ENCODE measurements around the gene OR10D3.

The OR10D3 gene

GRCh38 chr11:124195189-124195734, 12.1 kb downstream of the OR10D3 start:
- Histone ChIP-seq H3K4me3 (ENCODE audit: low read depth, low read length) (no peak overlapping the region), H3K9ac (ENCODE audit: low read depth, low read length) (no peak overlapping the region), H3K27ac (ENCODE audit: low read depth, low read length) (no peak overlapping the region), H3K9me3 (ENCODE audit: control insufficient read depth, insufficient read depth, low read length) (no peaks in the 10 kb centered on the region), H3K4me1 (ENCODE audit: control insufficient read depth, insufficient read depth, low read length) (peaks cover 12% of the 10 kb centered on the region; the same call in 1 of the 2 replicates), H3K27me3 (ENCODE audit: control insufficient read depth, insufficient read depth, low read length) (peaks cover 19% of the 10 kb centered on the region), H3K36me3 (ENCODE audit: control insufficient read depth, insufficient read depth, low read length) (no peaks in the 10 kb centered on the region)

GRCh38 chr11:124197999-124198398, 14.9 kb downstream of the OR10D3 start:
- H3K27ac ChIP-seq (ENCODE audit: low read depth, low read length): no peak overlapping the region
- no peaks in the 10 kb centered on the region for H3K9me3 ChIP-seq (ENCODE audit: control insufficient read depth, insufficient read depth, low read length)
- H3K9ac ChIP-seq (ENCODE audit: low read depth, low read length): no peak overlapping the region
- no peaks in the 10 kb centered on the region for H3K36me3 ChIP-seq (ENCODE audit: control insufficient read depth, insufficient read depth, low read length)
- no peak overlapping the region for H3K4me3 ChIP-seq (ENCODE audit: low read depth, low read length)
- peaks cover 10% of the 10 kb centered on the region; the same call in 1 of the 2 replicates for H3K4me1 ChIP-seq (ENCODE audit: control insufficient read depth, insufficient read depth, low read length)
- no peaks in the 10 kb centered on the region; the same call in 1 of the 2 replicates for H3K27me3 ChIP-seq (ENCODE audit: control insufficient read depth, insufficient read depth, low read length)

- Histone ChIP-seq H3K9ac (ENCODE audit: low read depth, low read length) (no peak overlapping the region), H3K9me3 (ENCODE audit: control insufficient read depth, insufficient read depth, low read length) (no peaks in the 10 kb centered on the region), H3K27me3 (ENCODE audit: control insufficient read depth, insufficient read depth, low read length) (no peaks in the 10 kb centered on the region), H3K4me3 (ENCODE audit: low read depth, low read length) (no peak overlapping the region), H3K4me1 (ENCODE audit: control insufficient read depth, insufficient read depth, low read length) (0 out of 2 replicates have a peak, but pooled peaks cover 1% of the 10 kb centered on the region), H3K36me3 (ENCODE audit: control insufficient read depth, insufficient read depth, low read length) (no peaks in the 10 kb centered on the region), H3K27ac (ENCODE audit: low read depth, low read length) (no peak overlapping the region)
Observed at GRCh38 chr11:124198897-124199296, 15.8 kb downstream of the OR10D3 start.

- Histone ChIP-seq H3K9ac (ENCODE audit: low read depth, low read length) (no peak overlapping the region), H3K4me3 (ENCODE audit: low read depth, low read length) (no peak overlapping the region), H3K36me3 (ENCODE audit: control insufficient read depth, insufficient read depth, low read length) (no peaks in the 10 kb centered on the region), H3K4me1 (ENCODE audit: control insufficient read depth, insufficient read depth, low read length) (no peaks in the 10 kb centered on the region), H3K27ac (ENCODE audit: low read depth, low read length) (no peak overlapping the region), H3K9me3 (ENCODE audit: control insufficient read depth, insufficient read depth, low read length) (no peaks in the 10 kb centered on the region), H3K27me3 (ENCODE audit: control insufficient read depth, insufficient read depth, low read length) (no peaks in the 10 kb centered on the region)
Observed at GRCh38 chr11:124199702-124200101, 16.6 kb downstream of the OR10D3 start.

GRCh38 chr11:124200671-124201070, 17.5 kb downstream of the OR10D3 start:
- Histone ChIP-seq H3K27me3 (ENCODE audit: control insufficient read depth, insufficient read depth, low read length) (no peaks in the 10 kb centered on the region), H3K36me3 (ENCODE audit: control insufficient read depth, insufficient read depth, low read length) (no peaks in the 10 kb centered on the region), H3K4me1 (ENCODE audit: control insufficient read depth, insufficient read depth, low read length) (no peaks in the 10 kb centered on the region), H3K9me3 (ENCODE audit: control insufficient read depth, insufficient read depth, low read length) (no peaks in the 10 kb centered on the region), H3K4me3 (ENCODE audit: low read depth, low read length) (no peak overlapping the region), H3K9ac (ENCODE audit: low read depth, low read length) (no peak overlapping the region), H3K27ac (ENCODE audit: low read depth, low read length) (no peak overlapping the region)

- Histone ChIP-seq H3K4me1 (ENCODE audit: control insufficient read depth, insufficient read depth, low read length) (no peaks in the 10 kb centered on the region), H3K9me3 (ENCODE audit: control insufficient read depth, insufficient read depth, low read length) (no peaks in the 10 kb centered on the region), H3K4me3 (ENCODE audit: low read depth, low read length) (no peak overlapping the region), H3K27me3 (ENCODE audit: control insufficient read depth, insufficient read depth, low read length) (no peaks in the 10 kb centered on the region), H3K9ac (ENCODE audit: low read depth, low read length) (no peak overlapping the region), H3K27ac (ENCODE audit: low read depth, low read length) (no peak overlapping the region), H3K36me3 (ENCODE audit: control insufficient read depth, insufficient read depth, low read length) (no peaks in the 10 kb centered on the region)
Observed at GRCh38 chr11:124202951-124203350, 19.8 kb downstream of the OR10D3 start.

GRCh38 chr11:124204008-124204407, 20.9 kb downstream of the OR10D3 start:
- no peaks in the 10 kb centered on the region for H3K27me3 ChIP-seq (ENCODE audit: control insufficient read depth, insufficient read depth, low read length)
- no peaks in the 10 kb centered on the region for H3K9me3 ChIP-seq (ENCODE audit: control insufficient read depth, insufficient read depth, low read length)
- H3K27ac ChIP-seq (ENCODE audit: low read depth, low read length): no peak overlapping the region
- no peaks in the 10 kb centered on the region for H3K36me3 ChIP-seq (ENCODE audit: control insufficient read depth, insufficient read depth, low read length)
- H3K9ac ChIP-seq (ENCODE audit: low read depth, low read length): no peak overlapping the region
- no peaks in the 10 kb centered on the region for H3K4me1 ChIP-seq (ENCODE audit: control insufficient read depth, insufficient read depth, low read length)
- H3K4me3 ChIP-seq (ENCODE audit: low read depth, low read length): no peak overlapping the region

- no peak overlapping the region for H3K9ac ChIP-seq (ENCODE audit: low read depth, low read length)
- H3K9me3 ChIP-seq (ENCODE audit: control insufficient read depth, insufficient read depth, low read length): no peaks in the 10 kb centered on the region
- no peaks in the 10 kb centered on the region for H3K27me3 ChIP-seq (ENCODE audit: control insufficient read depth, insufficient read depth, low read length)
- H3K4me3 ChIP-seq (ENCODE audit: low read depth, low read length): no peak overlapping the region
- no peak overlapping the region for H3K27ac ChIP-seq (ENCODE audit: low read depth, low read length)
- no peaks in the 10 kb centered on the region for H3K36me3 ChIP-seq (ENCODE audit: control insufficient read depth, insufficient read depth, low read length)
- no peaks in the 10 kb centered on the region for H3K4me1 ChIP-seq (ENCODE audit: control insufficient read depth, insufficient read depth, low read length)
Observed at GRCh38 chr11:124207102-124207792, 24.1 kb downstream of the OR10D3 start.

- no peaks in the 10 kb centered on the region for H3K4me1 ChIP-seq (ENCODE audit: control insufficient read depth, insufficient read depth, low read length)
- H3K36me3 ChIP-seq (ENCODE audit: control insufficient read depth, insufficient read depth, low read length): no peaks in the 10 kb centered on the region
- H3K9ac ChIP-seq (ENCODE audit: low read depth, low read length): no peak overlapping the region
- no peak overlapping the region for H3K4me3 ChIP-seq (ENCODE audit: low read depth, low read length)
- no peaks in the 10 kb centered on the region for H3K27me3 ChIP-seq (ENCODE audit: control insufficient read depth, insufficient read depth, low read length)
- no peaks in the 10 kb centered on the region for H3K9me3 ChIP-seq (ENCODE audit: control insufficient read depth, insufficient read depth, low read length)
- H3K27ac ChIP-seq (ENCODE audit: low read depth, low read length): no peak overlapping the region
Observed at GRCh38 chr11:124209824-124210357, 26.7 kb downstream of the OR10D3 start.

GRCh38 chr11:124210421-124210820, 27.3 kb downstream of the OR10D3 start:
- Histone ChIP-seq H3K4me1 (ENCODE audit: control insufficient read depth, insufficient read depth, low read length) (no peaks in the 10 kb centered on the region), H3K4me3 (ENCODE audit: low read depth, low read length) (no peak overlapping the region), H3K27me3 (ENCODE audit: control insufficient read depth, insufficient read depth, low read length) (no peaks in the 10 kb centered on the region), H3K36me3 (ENCODE audit: control insufficient read depth, insufficient read depth, low read length) (no peaks in the 10 kb centered on the region), H3K9ac (ENCODE audit: low read depth, low read length) (no peak overlapping the region), H3K9me3 (ENCODE audit: control insufficient read depth, insufficient read depth, low read length) (no peaks in the 10 kb centered on the region), H3K27ac (ENCODE audit: low read depth, low read length) (no peak overlapping the region)

- Histone ChIP-seq H3K27ac (ENCODE audit: low read depth, low read length) (no peak overlapping the region), H3K36me3 (ENCODE audit: control insufficient read depth, insufficient read depth, low read length) (no peaks in the 10 kb centered on the region), H3K9ac (ENCODE audit: low read depth, low read length) (no peak overlapping the region), H3K9me3 (ENCODE audit: control insufficient read depth, insufficient read depth, low read length) (no peaks in the 10 kb centered on the region), H3K4me1 (ENCODE audit: control insufficient read depth, insufficient read depth, low read length) (no peaks in the 10 kb centered on the region), H3K4me3 (ENCODE audit: low read depth, low read length) (no peak overlapping the region), H3K27me3 (ENCODE audit: control insufficient read depth, insufficient read depth, low read length) (no peaks in the 10 kb centered on the region)
Observed at GRCh38 chr11:124211321-124211720, 28.2 kb downstream of the OR10D3 start.
